B cell (primary cell): Measurements from ENCODE around the gene PRSS48. TPM values are rescaled to one million over a fixed set of nuclear protein-coding genes. Genes with fewer than 3 reads are reported as not detected.

ENCODE experiments used
- ATAC-seq: fragments of 200-7000 bp; cut with Tn5 transposase; one replicate; pipeline ENCODE4 v1.10.0; 2021; ENCODE audit warnings: low read depth, mild to moderate bottlenecking, moderate number of reproducible peaks, moderate library complexity
- CTCF ChIA-PET: fragments of 350-600 bp; sonication (Branson Sonifier 250); formaldehyde crosslinking; loops from one replicate; lab custom pipeline; 2021; ENCODE audit warnings: antibody characterized with exemption, inconsistent platforms; lab: Charles Lee
- POLR2A ChIA-PET: fragments of 350-600 bp; sonication (Branson Sonifier 250); formaldehyde crosslinking; loops from one replicate; lab custom pipeline; 2021; ENCODE audit warnings: antibody characterized with exemption; lab: Charles Lee
- DNase-seq: peaks from one replicate; pipeline ENCODE4 v3.0.0; 2013
- H2AFZ ChIP-seq: 2 replicates; pipeline ENCODE4 v1.6.1; 2012; ENCODE audit warnings: mild to moderate bottlenecking, low read depth, low read length; ENCODE audit not compliant: insufficient read depth, poor library complexity, severe bottlenecking
- H3K27ac ChIP-seq, 2 donors: 1 replicate in 1 of 2; 2 replicates in 1 of 2; pipeline ENCODE4 v1.5.1; 2012 to 2013; ENCODE audit warnings: low read length in 2 of 2, mild to moderate bottlenecking in 2 of 2, moderate library complexity in 1 of 2
- H3K27me3 ChIP-seq, 4 experiments: fragments of 200-600 bp in 1 of 4; sonication (generic) in 1 of 4; replicated peaks in 1 of 4; 1 replicate in 2 of 4; 2 replicates in 2 of 4; pipeline versions ENCODE4 v1.6.1 to v1.7.0; 2013 to 2016; ENCODE audit warnings: low read length in 3 of 4, mild to moderate bottlenecking in 2 of 4, mixed read lengths in 1 of 4, moderate library complexity in 1 of 4; ENCODE audit not compliant: insufficient read depth in 4 of 4, control insufficient read depth in 3 of 4; ENCODE audit errors: control extremely low read depth in 1 of 4
- H3K36me3 ChIP-seq, 2 experiments: replicated peaks in 1 of 2; 1 replicate in 1 of 2; 2 replicates in 1 of 2; pipeline versions ENCODE4 v1.6.1 to v1.7.1; 2013; ENCODE audit warnings: low read length in 1 of 2; ENCODE audit not compliant: insufficient read depth in 2 of 2, control insufficient read depth in 1 of 2; ENCODE audit errors: control extremely low read depth in 1 of 2, extremely low read depth in 1 of 2
- H3K4me1 ChIP-seq, 2 donors: fragments of 200-600 bp in 1 of 2; sonication (generic) in 1 of 2; 1 replicate in 1 of 2; 2 replicates in 1 of 2; pipeline versions ENCODE4 v1.5.1 to v1.6.1; 2013 to 2017; ENCODE audit warnings: low read length in 2 of 2; ENCODE audit not compliant: control insufficient read depth in 2 of 2, insufficient read depth in 2 of 2
- H3K4me2 ChIP-seq: replicated peaks from 2 replicates; pipeline ENCODE3; 2012; ENCODE audit warnings: mild to moderate bottlenecking, low read depth, low read length; ENCODE audit not compliant: poor library complexity, severe bottlenecking
- H3K4me3 ChIP-seq, 5 experiments: fragments of 200-600 bp in 1 of 5; sonication (generic) in 1 of 5; 1 replicate in 3 of 5; 2 replicates in 2 of 5; pipeline versions ENCODE4 v1.5.1 to v1.7.0; 2011 to 2016; ENCODE audit warnings: low read length in 4 of 5, mild to moderate bottlenecking in 4 of 5, low read depth in 2 of 5, control low read depth in 1 of 5, moderate library complexity in 1 of 5; ENCODE audit not compliant: insufficient read depth in 1 of 5; ENCODE audit errors: control extremely low read depth in 1 of 5, extremely low read depth in 1 of 5
- H3K79me2 ChIP-seq: fragments of 200-600 bp; sonication (generic); one replicate; pipeline ENCODE4 v1.6.0; 2016; ENCODE audit warnings: low read length; ENCODE audit not compliant: control insufficient read depth, insufficient read depth
- H3K9ac ChIP-seq: fragments of 200-600 bp; sonication (generic); 2 replicates; pipeline ENCODE4 v1.6.1; 2017; ENCODE audit warnings: mild to moderate bottlenecking, low read length, moderate library complexity
- H3K9me3 ChIP-seq, 3 donors: one replicate each; pipeline versions ENCODE4 v1.6.1 to v1.7.1; 2013; ENCODE audit warnings: low read length in 2 of 3; ENCODE audit not compliant: control insufficient read depth in 2 of 3, insufficient read depth in 1 of 3; ENCODE audit errors: control extremely low read depth in 1 of 3
- H4K20me1 ChIP-seq: 2 replicates; pipeline ENCODE4 v1.6.0; 2012; ENCODE audit warnings: mild to moderate bottlenecking, low read length; ENCODE audit not compliant: insufficient read depth, control insufficient read depth, poor library complexity, severe bottlenecking
- H3K27ac Mint-ChIP-seq: one replicate; pipeline ENCODE4 v1.8.0; 2021; ENCODE audit warnings: mixed read lengths
- H3K27me3 Mint-ChIP-seq: one replicate; pipeline ENCODE4 v1.8.0; 2021; ENCODE audit warnings: mixed read lengths
- H3K4me1 Mint-ChIP-seq: one replicate; pipeline ENCODE4 v1.8.0; 2021; ENCODE audit warnings: mixed read lengths
- H3K4me3 Mint-ChIP-seq: one replicate; pipeline ENCODE4 v1.8.0; 2021; ENCODE audit warnings: mixed read lengths
- H3K9me3 Mint-ChIP-seq: one replicate; pipeline ENCODE4 v1.8.0; 2022; ENCODE audit warnings: mixed read lengths; ENCODE audit not compliant: insufficient read depth
- EZH2 ChIP-seq: IDR thresholded peaks from 2 replicates; pipeline ENCODE4 v1.6.1; 2012; ENCODE audit warnings: borderline replicate concordance, low read depth, mild to moderate bottlenecking, moderate library complexity, low read length; ENCODE audit not compliant: insufficient read depth, poor library complexity, severe bottlenecking
- WGBS: methylation state at CpG from one replicate; pipeline ENCODE4 v1.1.5; 2013; ENCODE audit warnings: missing lambda C conversion rate; ENCODE audit not compliant: insufficient coverage; 5-methylcytosine and 5-hydroxymethylcytosine counted together
- intact Hi-C: fragments of 100-400 bp; cut with micrococcal nuclease; formaldehyde crosslinking; loops from one replicate; pipeline ENCODE4 v1.10.0; 2022
- polyA plus RNA-seq: library from polyadenylated mRNA; depleted of rRNA; stranded (reverse); fragments of >200 nt; gene quantifications from 2 replicates; pipeline ENCODE4 v1.2.3, GENCODE V29; 2012
- total RNA-seq, 2 donors: library from RNA; stranded (reverse); fragments of 120-200 nt in 1 of 2; gene quantifications; 1 replicate in 1 of 2; 2 replicates in 1 of 2; pipeline versions ENCODE4 v1.2.3 to v1.2.4, GENCODE V29; 2013 to 2022
- TF ChIP-seq, protein P1 (sequence below): fragments of 200-600 bp; IDR thresholded peaks from one replicate; pipeline ENCODE4 v1.8.0; 2022; ENCODE audit warnings: antibody characterized with exemption, mild to moderate bottlenecking

PRSS48 gene
- total and polyA plus RNA-seq, 2 donors (not counting 1 experiment from before 2014, with no cell fraction given), result not detected

- Histone ChIP-seq H3K27ac (no peak overlapping the region), H3K4me1 (no peaks in the 10 kb centered on the region), H3K9me3 (peaks cover 0 to 11% (median 0%) of the 10 kb centered on the region in 3 donors), H3K9ac (no peak overlapping the region), H3K4me2 (no peak overlapping the region), H3K79me2 (no peaks in the 10 kb centered on the region), H4K20me1 (no peaks in the 10 kb centered on the region), H3K27me3 (no peaks in the 10 kb centered on the region), H3K36me3 (no peaks in the 10 kb centered on the region), H2AFZ (no peak overlapping the region), H3K4me3 (no peak overlapping the region)
- Mint-ChIP-seq H3K9me3 (no peaks in the 10 kb centered on the region), H3K27me3 (peaks cover 11% of the 10 kb centered on the region), H3K27ac (no peak overlapping the region), H3K4me1 (no peaks in the 10 kb centered on the region), H3K4me3 (no peak overlapping the region)
- ATAC-seq (no peak), DNase-seq (no peak)
- TF ChIP-seq, protein P1, sequence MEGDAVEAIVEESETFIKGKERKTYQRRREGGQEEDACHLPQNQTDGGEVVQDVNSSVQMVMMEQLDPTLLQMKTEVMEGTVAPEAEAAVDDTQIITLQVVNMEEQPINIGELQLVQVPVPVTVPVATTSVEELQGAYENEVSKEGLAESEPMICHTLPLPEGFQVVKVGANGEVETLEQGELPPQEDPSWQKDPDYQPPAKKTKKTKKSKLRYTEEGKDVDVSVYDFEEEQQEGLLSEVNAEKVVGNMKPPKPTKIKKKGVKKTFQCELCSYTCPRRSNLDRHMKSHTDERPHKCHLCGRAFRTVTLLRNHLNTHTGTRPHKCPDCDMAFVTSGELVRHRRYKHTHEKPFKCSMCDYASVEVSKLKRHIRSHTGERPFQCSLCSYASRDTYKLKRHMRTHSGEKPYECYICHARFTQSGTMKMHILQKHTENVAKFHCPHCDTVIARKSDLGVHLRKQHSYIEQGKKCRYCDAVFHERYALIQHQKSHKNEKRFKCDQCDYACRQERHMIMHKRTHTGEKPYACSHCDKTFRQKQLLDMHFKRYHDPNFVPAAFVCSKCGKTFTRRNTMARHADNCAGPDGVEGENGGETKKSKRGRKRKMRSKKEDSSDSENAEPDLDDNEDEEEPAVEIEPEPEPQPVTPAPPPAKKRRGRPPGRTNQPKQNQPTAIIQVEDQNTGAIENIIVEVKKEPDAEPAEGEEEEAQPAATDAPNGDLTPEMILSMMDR, result no peak
- no peak for TF ChIP-seq EZH2
- intact Hi-C loops, result no loop called here
- CTCF ChIA-PET, result no interaction called here
- WGBS, result 100% methylated on average over 1 of the region's 3 CpGs
- POLR2A ChIA-PET, result no interaction called here
Measured at GRCh38 chr4:151239608-151240007, 37.4 kb upstream of the PRSS48 start.

DNA sequence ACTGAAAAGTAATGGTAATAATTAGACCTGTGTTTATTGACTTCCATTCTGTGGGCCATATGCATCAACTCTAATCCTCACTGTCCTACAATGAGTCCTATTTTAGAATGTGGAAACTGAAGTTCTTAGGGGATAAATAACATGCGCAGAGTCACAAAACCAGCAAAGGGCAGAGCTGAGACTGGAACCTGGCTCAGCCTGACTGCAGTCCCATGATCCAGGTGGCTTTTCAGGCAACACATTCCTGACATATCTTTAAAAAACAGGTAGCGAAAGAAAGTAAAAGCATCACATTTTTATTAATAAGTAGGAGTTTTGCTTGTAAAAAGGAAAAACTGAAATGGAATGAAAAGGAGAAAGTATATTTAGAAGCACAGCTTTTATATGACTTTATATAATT is 34.7 kb upstream of the PRSS48 start:
- CTCF ChIA-PET, result no interaction called here
- H3K9me3 ChIP-seq, result no peaks in the 10 kb centered on the region
- no peak overlapping the region for H3K27ac Mint-ChIP-seq
- H3K4me1 ChIP-seq, result no peaks in the 10 kb centered on the region
- DNase-seq (no peak), ATAC-seq (no peak)
- no peaks in the 10 kb centered on the region for H3K9me3 Mint-ChIP-seq
- no peak overlapping the region for H3K4me3 Mint-ChIP-seq
- H3K27me3 Mint-ChIP-seq, result peaks cover 9% of the 10 kb centered on the region
- no peak overlapping the region for H3K4me3 ChIP-seq
- no peak overlapping the region for H3K9ac ChIP-seq
- H3K4me1 Mint-ChIP-seq, result no peaks in the 10 kb centered on the region
- H3K4me2 ChIP-seq, result no peak overlapping the region
- no peaks in the 10 kb centered on the region for H3K27me3 ChIP-seq
- intact Hi-C loops, result no loop called here
- POLR2A ChIA-PET, result no interaction called here
- TF ChIP-seq, protein P1, result no peak
- no peak for TF ChIP-seq EZH2
- no peaks in the 10 kb centered on the region for H3K79me2 ChIP-seq
- H4K20me1 ChIP-seq, result no peaks in the 10 kb centered on the region
- no peaks in the 10 kb centered on the region for H3K36me3 ChIP-seq
- WGBS, result no CpG with 5 or more reads among the region's 2 CpGs
- no peak overlapping the region for H2AFZ ChIP-seq
- H3K27ac ChIP-seq, result no peak overlapping the region
